Measurements from ENCODE around the gene ACAD9.

Gene ACAD9

DNA sequence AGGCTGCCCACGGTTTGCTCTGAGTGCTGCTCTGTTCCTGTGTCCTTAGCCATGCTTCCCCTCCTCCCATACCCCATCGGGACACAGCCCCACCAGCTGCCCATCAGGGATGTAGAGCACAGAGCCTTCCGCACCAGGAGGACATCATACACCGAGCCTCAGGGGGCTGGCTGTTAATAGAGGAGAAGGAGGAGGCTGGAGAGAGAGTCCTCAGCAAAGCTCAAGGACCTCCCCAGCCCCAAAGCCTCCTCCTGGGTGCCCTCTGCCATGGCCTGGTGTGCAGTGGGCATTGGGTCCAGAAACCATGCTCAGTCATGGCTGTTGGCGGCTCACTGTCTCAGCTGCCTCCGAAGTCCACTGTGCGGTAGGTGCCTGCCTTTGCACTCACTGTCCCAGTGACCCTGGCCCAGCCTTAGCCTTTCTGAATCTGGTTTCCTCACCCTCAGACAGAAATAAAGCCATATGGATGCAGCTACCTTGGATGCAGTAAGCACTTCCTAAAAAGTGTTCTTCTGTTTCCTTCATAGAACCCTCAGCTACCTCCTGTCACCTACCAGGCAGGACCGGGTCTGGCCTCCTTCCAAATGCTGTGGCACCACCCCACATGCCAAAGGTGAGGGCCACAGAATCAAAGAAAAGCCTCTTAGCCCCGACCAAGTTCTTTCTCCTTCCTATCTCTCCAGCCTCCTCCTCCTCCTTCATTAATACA, 53.9 kb downstream of the ACAD9 start:
- in situ Hi-C loops (cut with MboI; ENCODE audit: low sequenced_read_pairs), result no loop called here

DNA sequence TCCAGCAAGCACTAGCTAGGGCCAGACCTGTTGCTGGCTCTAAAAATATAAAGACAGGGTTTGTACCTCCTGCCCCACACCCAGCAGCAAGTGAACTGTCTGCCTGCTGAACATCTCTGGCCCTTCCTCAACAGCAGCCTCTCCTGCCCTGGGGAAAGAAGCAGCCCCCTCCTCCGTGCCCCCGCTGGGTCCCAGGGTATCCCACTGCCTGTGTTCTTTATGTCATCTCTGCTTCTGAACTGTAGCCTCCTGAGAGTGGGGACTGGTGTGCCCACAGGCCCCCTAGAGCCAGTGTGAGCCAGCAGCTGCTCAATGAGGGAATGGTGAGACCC, 54.5 kb downstream of the ACAD9 start:
- in situ Hi-C loops (cut with MboI; ENCODE audit: low sequenced_read_pairs), result no loop called here

DNA sequence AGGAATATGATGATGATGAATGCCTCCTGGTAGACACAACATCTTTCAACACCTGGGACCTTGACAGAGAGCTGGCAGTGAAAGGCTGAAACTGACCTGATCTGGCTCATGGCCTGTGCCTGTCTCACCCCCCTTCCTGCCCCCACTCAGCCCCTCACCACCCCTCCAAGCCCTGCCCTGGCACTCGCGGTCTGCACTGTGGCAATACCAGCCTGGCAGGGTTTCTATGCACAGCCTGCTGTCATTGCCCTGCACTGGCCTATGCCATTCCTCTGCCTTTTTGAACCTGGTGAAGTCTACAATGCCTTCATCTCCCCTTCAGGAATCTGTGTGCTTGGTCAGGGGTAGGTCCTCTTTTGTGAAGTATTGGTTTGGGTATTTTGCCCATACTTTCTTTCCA, 56.5 kb downstream of the ACAD9 start:
- in situ Hi-C loops (cut with MboI; ENCODE audit: low sequenced_read_pairs), result no loop called here

DNA sequence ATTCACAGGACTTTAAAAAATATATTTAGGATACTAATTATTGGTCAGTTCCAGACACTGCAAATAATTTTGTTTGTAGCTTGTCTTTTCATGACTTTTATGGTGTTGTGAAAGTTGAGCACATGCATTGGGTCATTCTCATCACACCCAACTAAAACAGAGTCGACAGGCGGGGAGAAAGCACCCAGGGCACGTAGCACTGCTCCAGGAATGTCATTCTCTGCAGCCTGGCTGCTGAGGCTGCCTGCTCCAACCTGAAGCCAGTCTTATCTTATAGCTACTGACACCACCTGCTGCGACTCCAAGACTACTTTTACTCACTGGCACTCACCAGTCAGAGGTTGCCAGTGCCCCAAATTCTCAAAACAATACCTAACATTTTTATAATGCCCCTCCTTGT, 56.9 kb downstream of the ACAD9 start:
- in situ Hi-C loops (cut with MboI; ENCODE audit: low sequenced_read_pairs), result no loop called here

DNA sequence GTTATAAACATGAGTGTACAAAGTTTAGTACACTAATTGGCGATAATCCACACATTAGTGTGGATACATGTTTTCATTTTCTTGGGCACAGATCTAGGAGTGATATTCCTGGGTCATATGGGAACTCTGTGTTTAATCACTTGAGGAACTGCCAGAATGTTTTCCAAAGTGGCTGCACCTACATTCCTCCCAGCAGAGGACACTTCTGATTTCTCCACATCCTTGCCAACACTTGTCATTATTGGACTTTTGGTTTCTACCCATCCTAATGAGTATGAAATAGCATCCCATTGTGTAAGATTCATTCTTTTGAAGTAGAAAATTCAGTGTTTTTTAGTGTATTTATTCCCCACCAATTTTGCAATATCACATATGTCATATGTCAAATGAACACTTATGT, 60.8 kb downstream of the ACAD9 start:
- in situ Hi-C loops (cut with MboI; ENCODE audit: low sequenced_read_pairs), result no loop called here

DNA sequence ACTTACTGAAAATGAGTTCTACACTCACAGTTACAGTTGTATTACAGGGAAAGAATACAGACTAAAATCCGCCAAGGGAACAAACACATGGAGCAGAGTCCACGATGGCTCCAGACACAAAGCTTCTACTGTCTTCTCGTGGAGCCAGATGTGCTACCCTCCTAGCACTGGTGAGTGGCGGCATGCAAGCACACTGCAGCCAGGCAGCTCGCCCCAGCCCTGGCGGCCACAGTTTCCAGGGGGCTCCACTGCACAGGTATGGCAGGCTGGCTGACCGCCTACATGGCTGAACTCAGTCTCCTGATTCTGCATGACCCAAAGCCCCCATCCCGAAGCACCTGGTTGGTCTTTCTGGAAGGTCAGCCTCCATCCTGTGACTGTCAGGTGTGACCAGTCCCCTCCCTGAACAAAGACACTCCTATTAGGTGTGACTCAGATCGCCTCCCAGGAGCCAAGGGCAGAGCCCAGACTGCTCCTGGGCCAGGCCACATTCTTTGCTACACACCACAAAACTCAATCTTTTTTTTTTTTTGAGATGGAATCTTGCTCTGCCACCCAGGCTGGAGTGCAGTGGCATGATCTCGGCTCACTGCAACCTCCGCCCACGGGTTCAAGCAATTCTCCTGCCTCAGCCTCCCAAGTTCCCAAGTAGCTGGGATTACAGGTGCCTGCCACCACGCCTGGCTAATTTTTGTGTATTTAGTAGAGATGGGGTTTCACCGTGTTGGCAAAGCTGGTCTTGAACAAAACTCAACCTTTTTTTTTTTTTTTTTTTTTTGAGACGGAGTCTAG, 62.9 kb downstream of the ACAD9 start:
- in situ Hi-C loops (cut with MboI; ENCODE audit: low sequenced_read_pairs), result no loop called here

DNA sequence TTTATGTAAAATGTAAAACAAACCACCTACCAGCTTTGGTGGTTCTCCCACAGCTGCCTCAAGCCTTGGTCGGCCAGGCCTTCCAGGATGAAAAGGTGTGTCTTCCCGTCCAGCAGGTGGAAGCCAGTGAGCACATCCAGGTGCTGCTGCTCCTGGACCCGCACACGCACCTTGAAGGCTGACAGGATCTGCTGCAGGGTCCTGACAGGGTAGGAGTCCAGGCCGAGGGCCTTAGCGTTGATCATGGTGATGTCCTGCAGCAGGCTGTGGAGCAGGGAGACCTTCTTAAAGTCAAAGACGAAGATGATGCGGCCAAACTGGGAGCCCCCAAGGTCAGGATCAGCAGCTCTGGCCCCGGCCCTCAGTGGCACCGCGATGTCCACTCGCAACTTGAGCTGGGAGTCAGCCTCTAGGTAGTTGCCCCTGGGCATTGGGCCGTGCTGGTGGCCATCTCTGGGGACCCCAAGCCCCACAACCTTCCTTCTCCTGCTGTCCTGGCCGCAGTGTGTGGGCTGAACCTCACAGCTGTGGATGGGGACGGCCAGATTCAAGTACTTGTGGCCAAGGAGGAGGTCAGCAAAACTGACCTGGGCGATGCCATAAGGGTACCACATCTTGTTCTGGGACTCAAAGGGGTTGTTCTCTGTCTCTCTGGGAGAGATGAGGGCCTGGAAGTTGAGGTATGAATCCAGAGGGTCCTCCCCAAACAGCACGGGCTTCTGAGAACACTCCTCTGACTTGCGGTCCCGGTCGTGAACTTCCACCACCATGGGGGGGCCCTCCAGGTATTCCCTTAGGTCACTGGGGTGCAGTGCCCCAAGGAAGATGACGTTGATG, 65.8 kb downstream of the ACAD9 start:
- in situ Hi-C loops (cut with MboI; ENCODE audit: low sequenced_read_pairs), result no loop called here

DNA sequence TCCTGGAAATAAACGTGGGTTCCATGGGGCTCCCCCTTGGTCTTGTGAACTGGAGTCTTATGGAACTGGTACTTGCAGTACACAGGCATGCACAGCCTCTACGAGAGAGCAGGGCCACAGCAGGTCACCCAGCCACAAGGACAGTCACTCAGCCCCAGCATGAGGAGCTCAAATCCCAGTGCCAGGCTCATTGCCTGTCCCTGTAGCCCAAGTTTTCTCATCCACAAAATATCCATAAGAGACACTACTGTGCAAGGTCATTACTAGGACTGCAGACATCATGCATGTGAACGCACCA, 66.4 kb downstream of the ACAD9 start:
- in situ Hi-C loops (cut with MboI; ENCODE audit: low sequenced_read_pairs), result no loop called here

DNA sequence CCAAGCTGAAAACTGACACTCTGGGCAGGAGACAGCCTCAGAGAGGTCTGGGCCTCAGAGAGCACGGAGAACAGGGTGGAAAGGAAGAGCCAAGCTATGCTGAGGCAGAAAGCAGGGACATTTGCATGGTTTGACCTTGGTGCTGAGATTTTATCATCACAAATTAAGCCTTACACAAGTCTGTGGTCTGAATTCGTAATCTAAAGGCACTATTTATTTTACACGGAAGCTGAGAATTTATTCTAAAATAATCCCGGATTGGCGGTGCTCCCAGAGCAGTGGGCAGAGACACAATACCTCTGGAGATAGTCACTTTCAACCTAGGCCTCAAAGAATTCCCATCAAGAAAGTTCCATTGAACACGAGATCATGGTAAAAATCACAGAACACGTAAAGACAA, 67.0 kb downstream of the ACAD9 start:
- in situ Hi-C loops (cut with MboI; ENCODE audit: low sequenced_read_pairs), result no loop called here

DNA sequence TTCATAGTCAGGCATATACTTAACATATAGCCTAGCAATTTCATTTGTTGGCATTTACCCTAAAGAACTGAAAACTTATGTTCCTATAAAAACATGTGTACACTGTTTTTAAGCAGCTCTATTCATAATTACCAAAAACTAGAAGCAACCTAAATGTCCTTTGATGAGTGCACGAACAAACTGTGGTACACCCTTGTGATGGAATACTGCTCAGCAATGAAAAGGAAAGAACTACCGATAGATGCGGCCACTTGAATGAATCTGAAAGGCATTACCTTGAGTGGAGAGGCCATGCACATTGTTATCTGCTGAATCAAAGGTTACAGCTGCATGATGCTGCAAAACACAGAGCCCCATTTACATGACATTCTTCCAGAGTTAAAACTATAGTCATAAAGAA, 69.7 kb downstream of the ACAD9 start:
- in situ Hi-C loops (cut with MboI; ENCODE audit: low sequenced_read_pairs), result no loop called here

DNA sequence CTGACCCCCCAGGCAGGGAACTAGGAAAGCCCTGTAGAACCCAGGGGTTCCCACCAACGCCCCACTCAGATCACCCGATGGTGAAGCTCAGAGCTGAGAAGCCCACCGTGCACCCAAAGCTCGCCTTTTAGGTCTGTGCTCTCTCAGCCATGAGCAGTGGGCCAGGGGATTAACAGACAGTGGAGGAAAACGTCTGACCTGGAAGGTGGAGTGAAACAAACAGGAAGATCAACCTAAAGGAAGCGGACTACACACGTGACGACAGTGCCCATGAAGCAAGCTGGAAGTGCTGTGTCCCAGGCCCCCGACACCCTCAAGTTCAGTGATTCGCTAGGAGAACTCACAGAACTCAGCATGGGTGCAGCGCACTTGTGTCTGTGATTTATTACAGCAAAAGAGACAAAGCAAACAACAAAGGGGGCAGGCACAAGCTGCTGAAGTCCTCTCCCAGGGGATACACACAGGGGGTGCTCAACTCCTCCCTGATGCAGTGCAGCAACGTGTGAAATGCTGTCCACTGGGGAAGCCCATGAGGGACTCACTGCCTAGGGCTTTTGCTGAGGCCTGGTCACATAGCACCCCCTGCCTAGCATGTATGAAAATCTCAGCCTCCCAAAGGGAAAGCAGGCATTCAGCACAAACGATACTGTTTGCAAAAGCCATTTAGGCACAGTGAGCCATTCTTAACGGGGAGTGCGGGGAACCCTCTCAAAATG, 71.0 kb downstream of the ACAD9 start:
- in situ Hi-C loops (cut with MboI; ENCODE audit: low sequenced_read_pairs), result no loop called here

DNA sequence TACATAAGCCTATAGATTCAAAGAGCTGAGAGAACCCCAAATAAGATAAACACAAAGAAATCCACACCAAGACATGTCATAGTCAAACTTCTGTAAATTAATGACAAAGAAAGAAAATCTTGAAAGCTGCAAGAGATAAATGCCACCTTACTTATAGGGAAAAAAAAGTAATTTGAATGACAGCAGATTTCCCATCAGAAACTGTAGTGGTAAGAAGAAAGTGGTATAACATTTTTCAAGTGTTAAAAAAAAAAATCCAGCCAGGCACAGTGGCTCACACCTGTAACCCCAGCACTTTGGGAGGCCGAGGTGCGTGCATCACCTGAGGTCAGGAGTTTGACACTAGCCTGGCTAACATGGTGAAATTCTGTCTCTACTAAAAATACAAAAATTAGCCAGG, 77.0 kb downstream of the ACAD9 start:
- in situ Hi-C loops (cut with MboI; ENCODE audit: low sequenced_read_pairs), result no loop called here
